Amniotic epithelial cell (primary cell): Measurements from ENCODE around the gene ETS1.

ENCODE experiments used
- DNase-seq: peaks from one replicate; pipeline ENCODE4 v3.0.0-alpha.2; 2010; ENCODE audit warnings: low read depth

ETS1 gene, protein sequence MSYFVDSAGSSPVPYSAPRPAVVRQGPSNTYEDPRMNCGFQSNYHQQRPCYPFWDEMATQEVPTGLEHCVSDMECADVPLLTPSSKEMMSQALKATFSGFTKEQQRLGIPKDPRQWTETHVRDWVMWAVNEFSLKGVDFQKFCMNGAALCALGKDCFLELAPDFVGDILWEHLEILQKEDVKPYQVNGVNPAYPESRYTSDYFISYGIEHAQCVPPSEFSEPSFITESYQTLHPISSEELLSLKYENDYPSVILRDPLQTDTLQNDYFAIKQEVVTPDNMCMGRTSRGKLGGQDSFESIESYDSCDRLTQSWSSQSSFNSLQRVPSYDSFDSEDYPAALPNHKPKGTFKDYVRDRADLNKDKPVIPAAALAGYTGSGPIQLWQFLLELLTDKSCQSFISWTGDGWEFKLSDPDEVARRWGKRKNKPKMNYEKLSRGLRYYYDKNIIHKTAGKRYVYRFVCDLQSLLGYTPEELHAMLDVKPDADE

DNA sequence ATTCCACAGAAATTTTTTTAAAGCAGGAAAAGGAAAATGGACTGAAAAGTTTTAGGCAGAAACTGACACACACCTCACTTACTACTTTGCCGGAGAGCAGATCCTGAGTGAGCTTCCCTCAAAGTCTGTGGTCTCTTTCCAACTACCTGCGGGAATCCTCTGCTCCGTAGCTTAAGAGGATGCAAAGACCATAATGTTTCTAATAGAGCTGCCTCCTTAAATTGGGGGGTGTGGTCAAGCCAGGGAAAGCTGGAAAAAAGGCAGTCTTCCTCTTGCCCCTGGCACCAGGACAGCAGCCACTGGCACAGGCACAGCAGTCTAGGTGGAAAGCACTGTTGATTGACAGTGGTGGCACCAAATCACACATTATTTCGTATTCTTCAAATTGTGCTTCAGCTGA lies at the start of gene ETS1:
TSS of gene ETS1 (minus strand) at position 144 of the 400 bp plus-strand sequence. CDS start 14,428 bp downstream, outside the sequence.
- DNase-seq, result no peak

GRCh38 chr11:128634395-128634794 lies 47.0 kb upstream of the ETS1 start:
- DNase-seq, result no peak

GRCh38 chr11:128633384-128633965 lies 46.1 kb upstream of the ETS1 start:
- DNase-seq, result no peak

DNA sequence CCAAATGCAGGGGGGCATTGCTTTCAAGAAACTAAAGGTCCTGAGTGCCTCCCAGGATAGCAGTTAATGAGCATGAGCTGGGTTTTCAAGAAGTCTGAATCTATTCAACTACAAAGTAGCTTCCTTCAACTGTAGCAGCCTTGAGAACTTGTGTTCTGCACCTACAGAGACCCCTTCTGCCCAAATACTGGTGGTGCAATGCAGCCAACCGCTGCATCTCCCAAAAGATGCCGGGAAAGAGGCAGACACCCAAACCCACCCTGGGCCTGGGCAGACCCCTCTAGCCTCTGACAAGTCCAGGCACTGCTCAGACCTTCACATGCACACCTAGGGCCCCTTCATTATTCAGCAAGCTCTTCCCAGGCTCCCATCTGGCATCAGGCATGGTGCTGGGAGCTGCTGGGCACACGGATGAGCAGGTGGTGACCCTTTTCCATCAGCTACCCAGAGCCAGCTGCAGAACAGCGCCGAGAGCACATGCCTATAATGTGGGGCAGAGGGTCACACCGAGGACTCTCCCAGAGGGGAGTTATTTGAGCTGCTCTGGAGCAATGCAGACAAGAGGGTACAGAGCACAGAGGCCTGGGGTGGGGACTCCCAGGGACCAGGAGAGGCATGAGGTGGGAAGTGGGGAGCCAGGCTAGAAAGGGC lies 44.9 kb upstream of the ETS1 start:
- peak; percentile 42 for DNase-seq

DNA sequence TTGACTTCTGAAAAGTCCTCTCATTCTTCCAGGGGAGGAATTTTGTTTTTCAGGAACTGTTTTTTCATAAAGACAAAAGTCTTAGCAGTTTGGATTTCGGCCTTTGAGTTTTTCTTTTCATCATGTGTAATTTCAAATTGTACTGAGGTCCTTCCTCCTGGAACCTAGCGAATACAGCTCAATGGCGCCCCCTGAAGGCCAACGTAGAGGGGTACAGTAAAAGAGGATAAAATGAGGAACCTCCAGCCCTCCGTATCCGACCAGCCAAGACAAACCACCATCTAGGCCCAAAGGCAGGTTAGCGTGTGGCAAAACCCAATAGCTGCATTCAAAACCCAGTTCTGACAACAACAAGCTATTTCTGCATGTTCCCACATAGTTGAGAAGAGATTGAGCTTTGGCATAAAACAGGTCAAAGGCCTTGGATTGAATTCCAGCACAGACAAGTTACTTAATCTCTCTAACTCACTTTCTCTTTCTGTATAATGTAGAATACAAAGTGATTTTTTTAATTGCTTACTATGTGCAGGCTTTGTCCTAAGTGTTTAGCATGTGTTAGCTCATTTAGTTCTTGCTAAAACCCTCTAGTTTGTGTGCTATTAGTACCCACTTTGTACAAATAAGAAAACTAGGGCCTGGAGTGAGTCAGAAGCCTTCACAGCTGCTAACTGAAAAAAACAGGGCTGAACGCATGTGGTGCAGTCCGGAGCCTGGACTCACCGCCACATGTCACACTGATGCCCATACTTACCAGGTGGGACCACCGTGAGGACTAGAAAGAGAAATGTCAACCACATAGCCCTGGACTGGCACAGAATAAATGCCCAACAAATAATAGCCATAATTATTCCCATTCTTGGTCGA lies 43.2 kb upstream of the ETS1 start:
- peak; percentile 71 for DNase-seq

DNA sequence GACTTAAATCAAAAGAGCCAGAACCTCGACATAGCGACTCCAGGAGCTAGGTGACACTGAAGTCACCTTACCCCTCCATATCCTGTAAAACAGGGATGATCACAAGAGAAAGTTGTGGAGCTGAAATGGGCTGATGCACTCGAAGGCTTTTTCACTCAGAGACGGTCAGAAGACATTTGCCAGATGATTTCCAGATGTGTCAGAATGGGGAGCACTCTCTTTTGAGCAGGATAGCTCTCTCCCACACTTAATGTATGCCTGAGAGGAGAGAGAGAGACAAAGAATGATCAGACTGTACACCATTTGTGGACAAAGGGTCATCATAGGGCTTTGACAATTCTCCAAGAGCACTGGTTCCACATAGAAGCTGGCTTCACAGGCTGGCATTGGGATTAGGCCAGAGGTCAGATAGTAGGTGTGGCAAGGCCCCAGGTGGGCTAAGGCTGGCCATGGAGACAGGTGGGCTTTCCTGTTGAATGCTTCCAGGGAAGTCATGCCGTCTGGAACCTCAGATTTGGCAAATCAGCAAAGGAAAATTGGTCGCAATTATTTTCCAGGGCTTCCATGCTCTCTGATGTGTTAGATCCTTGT lies 42.3 kb upstream of the ETS1 start:
- no peak for DNase-seq

GRCh38 chr11:128628686-128629085 lies 41.3 kb upstream of the ETS1 start:
- no peak for DNase-seq

GRCh38 chr11:128628325-128628673 lies 40.9 kb upstream of the ETS1 start:
- no peak for DNase-seq

DNA sequence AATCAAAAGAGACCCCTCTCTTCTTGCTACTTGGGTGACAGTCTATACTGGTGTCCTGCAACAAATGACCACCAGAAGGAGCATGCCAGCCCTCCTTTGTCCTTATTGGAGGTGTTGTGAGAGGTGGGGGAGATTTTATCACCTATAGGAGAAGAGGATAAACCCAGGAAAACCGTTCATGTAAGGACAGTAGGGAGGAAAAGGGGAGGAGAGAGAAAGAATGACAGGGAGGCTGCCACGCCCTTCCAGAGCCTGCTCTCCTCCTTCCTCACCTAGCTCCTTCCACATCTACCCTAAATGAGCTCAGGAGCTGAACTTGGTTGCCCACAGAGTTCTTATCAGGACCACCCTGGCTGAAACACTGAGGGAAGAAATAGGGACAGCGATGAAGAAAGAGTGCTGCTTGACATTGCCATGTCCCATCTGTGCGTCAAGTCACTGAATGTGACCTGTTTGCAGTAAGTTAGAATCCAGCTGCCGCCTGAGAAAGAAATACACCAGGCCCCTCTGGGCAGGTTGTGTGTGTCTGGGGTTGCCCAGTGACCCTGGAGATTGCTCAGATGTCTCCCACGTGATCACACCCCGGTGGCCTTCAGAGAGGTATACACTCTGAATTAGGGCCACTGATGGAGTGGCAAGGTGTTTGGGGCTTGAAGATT lies 40.4 kb upstream of the ETS1 start:
- no peak for DNase-seq

DNA sequence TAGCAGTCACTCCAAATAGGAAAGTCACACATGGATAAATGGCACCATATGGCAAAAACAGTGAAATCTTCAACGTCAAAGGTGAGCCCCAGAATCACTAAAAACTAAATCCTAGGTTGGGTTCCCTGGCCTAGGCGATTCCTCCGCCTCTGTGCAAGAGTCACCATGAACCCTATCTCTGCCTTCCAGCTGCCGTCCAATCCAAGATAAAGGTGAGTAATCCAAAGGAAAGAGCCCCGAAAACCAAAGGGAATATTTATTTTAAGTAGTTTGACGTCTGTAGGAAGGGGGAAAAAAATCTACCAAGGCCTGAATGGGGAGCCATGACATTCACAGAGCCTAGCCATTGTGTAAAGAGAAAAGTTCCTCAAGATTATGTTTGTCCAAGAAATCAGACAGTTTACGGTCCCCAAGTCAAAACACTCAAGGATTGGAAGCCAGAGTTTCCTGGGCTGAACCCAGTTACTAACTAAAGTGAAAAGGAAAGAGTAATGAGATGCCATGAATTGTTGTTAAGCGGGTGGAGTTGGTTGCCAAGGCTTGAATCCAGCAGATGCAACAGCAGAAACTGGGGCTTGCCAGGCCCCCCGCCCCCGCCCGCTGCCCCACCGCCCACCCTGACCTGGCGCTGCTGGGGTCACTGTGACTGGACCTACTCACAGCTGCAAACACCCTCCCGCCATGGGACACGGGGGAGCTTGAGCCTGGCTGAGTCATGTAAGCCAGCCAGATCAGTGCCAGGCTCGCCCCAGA lies 39.7 kb upstream of the ETS1 start:
- no peak for DNase-seq

DNA sequence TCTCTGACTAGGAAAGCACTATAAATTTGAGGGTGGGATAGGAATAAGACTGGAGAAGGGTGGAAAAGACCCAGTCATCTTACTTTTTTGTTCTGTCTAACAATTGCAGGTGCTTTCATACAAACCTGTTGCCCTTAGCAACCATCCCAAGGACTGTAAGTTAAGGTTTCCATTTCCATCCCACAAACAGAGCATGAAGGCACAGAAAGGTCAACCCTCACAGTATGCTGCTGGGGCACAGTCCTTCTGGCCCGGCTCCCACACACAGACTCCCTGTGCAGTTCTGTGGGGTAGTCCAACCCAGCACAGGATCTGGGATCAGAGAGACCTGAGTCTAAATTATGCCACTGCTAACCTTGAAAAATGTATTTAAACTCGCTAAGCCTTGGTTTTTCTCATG lies 38.4 kb upstream of the ETS1 start:
- no peak for DNase-seq

- no peak for DNase-seq
Observed at GRCh38 chr11:128625326-128625725, 38.0 kb upstream of the ETS1 start.

DNA sequence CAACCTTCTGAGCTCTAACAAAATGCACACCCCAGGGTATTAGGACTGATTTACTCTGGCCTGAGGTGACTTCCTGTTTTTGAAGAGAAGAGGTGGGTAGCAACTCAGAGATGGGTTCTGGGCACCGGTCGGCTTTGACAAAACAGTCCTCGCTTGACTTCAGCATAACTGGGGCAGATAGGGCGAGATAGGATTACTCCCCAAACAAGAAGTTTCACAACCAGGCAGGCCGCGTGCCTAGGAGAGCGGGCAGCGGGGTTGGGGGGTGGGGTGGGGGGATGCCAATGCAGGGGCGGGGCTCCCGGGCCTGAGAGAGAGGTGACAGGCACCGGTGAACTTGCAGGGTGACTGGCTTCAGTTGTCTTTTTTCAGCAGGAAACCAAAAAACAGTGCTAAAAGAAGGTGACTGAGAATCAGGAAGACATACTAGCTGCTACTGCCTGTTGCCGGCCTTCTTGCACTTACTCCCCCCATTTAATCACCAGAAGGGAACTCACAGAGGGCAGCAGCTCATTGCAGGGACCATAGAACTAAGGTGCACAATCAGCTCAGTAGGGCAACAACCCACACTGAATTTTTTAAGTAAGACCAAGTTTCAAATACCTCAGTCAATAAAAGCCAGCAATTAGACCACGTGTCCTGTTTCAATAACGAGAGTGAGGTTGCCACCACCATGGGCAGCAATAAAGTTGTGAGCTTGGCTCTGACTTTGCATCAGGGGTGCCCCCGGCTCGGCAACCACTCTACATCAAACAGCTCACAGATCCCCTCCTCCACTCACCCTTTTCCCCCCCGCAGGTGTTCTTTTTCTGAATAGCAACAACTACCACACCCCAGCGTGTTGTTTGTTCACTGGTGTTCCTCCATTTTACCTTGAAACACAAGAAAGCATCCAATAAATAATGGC lies 37.2 kb upstream of the ETS1 start:
- DNase-seq, result no peak

GRCh38 chr11:128623091-128623490 lies 35.7 kb upstream of the ETS1 start:
- no peak for DNase-seq

DNA sequence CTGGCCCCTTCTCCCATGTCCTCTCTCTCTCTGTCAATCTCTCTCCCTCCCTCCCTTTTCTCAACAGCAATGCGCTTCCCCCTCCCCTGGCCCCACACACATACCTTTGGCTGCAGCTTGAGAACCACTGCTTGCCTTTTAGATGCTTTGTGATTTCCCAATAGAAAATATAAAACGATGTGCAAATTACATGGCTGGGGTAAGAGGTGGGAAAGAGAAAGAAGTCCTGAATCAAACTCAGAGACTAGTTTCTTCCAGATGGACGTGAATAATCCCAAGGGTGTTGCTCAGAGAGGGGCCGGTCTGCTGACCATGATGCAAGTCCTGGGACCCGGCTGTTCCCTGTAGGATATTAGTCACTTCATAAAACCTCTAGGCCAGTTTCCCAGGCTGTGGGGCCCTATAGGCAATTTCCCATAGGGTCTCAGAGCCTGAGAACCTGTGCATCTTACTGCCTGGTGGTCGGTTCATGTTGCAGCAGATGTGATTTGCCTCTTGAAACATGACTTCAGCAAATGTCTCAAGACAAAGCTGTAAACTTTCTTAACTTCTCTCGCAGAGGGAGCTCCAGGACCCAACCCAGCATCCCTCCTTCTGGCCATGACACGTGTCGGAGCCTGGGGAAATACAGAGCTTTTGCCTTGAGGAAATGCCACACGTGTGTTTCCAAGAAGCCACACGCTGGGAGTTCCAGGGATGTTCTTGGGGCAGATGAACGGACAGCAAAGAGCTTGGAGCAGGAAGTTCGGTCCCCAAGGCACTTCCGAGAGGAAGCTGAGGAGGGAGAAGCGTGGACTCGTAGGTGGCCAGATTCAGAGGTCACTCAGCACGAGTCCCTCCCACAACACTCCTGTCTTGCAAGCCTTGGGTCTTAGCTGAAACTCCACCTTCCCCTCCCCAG lies 34.5 kb upstream of the ETS1 start:
- DNase-seq, result peak; percentile 87

GRCh38 chr11:128620309-128621100 lies 33.1 kb upstream of the ETS1 start:
- DNase-seq, result peak; percentile 22

- no peak for DNase-seq
Observed at GRCh38 chr11:128619540-128620308, 32.4 kb upstream of the ETS1 start.
